ENCODE data around the gene LGALS3.

The LGALS3 gene

DNA sequence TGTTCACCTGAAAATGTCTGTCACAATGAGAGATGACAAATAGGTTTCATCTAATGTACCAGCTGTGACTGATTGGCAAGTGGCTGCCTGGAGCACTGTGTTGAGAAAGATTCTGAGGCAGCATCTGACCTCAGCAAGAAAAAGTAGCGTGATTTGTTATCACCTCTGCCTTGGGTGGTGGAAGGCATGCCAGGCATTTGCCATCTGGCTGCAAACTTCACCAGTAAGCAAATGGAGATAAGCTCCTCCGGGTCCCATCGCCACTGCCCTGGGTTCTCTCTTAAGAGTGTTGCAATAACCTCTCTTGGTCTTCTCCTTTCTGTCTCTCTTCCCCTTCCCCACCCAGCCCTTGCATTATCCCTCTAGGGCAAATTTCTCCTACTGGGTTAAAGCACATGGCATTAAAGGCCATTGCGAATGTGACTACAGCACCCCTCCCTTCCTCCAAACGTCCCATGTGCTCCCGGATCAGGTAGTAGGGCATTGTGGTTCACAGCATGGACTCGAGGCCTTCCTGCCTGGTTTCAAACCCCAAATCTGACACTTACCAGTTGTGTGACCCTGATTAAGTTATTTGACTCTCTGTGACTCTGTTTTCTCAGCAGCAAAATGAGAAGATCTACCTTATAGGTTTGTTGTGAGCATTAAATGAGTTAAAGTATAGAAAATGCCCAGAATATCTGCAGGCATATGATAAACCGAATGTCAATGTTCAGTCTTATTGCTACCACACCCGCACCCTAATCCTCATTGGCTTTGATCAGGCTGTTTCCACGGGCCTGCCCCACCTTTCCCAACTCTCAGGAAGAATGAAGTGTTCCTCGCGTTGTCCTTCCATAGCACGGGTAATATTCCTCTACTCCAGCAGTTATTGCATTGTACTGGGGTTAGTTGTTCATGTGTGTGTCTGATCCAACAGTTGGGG lies 8.2 kb upstream of the LGALS3 start:
- H3K9me3 Mint-ChIP-seq: no peaks in the 10 kb centered on the region
- H3K27ac Mint-ChIP-seq: no peak overlapping the region

DNA sequence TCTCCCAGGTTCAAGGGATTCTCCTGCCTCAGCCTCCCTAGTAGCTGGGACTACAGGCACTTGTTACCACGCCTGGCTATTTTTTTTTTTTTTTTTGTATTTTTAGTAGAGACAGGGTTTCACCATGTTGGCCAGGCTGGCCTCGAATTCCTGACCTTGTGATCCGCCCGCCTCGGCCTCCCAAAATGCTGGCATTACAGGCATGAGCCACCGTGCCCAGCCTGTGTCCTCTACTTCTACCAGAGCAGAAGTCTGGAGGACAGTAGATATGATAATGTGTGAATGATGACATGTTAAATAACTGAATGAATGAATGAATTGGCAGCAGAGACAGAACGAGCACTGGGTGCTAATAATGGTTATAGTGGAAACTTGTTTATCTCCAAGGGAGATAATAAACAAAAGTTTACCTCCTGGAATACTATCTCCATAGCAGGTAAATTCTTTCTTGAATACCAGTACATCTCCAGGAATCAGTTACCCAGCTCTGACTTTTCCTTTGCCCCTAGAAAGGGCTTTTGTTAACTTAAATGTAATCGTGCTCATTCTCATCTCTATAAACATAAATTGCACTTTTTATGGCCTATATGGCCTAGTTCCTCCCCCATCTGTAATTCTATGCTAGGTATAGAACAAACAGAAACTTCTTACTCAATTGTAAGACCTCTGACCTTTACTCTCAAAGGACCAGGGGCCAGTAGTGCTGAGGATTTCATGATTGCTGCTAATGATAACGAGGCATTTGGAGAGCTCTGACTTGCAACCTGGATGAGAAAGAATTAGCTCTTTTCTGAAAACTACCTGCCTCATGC lies 7.2 kb upstream of the LGALS3 start:
- H3K27ac Mint-ChIP-seq: no peak overlapping the region

More for the DNA sequence above, 8.2 kb upstream of the LGALS3 start:
- no peak for DNase-seq (ENCODE audit: low spot score)
- Mint-ChIP-seq H3K4me3 (no peak overlapping the region), H3K4me1 (ENCODE audit: low read depth) (peaks cover 13% of the 10 kb centered on the region), H3K36me3 (ENCODE audit: low read depth) (no peaks in the 10 kb centered on the region), H3K27me3 (ENCODE audit: low read depth) (peaks cover 10% of the 10 kb centered on the region)

DNA sequence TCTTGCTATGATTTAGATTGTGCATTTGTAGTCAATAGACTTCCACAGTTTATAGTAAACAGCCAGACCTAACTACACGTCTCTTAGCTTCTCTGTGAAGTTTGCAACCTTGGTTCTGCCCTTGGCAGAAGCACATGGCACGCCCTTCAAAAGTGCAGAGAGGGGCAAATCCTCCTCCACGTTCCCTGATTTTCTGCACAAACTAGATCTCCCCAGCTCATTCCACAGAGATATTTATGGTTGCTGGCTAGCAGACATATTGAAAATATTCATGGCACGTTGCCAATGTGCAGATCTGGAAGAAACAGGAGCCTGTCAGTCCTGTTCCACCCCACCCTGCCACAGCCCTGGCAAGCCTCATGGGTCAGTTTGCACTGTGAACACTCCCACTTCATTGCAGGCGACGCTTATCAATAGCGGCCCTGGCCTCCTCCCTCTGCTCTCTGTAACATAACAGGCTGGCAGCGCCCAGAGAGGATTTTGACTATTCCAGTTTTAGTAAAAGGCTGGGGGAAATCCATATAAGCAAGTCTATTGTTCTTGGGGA lies 6.5 kb upstream of the LGALS3 start:
- H3K27me3 Mint-ChIP-seq (ENCODE audit: low read depth): peaks cover 15% of the 10 kb centered on the region
- DNase-seq (ENCODE audit: low spot score): no peak
- no peaks in the 10 kb centered on the region for H3K9me3 Mint-ChIP-seq
- peaks cover 23% of the 10 kb centered on the region for H3K4me1 Mint-ChIP-seq (ENCODE audit: low read depth)
- H3K36me3 Mint-ChIP-seq (ENCODE audit: low read depth): no peaks in the 10 kb centered on the region
- no peak overlapping the region for H3K4me3 Mint-ChIP-seq
- H3K27ac Mint-ChIP-seq: no peak overlapping the region

More for the DNA sequence above, 7.2 kb upstream of the LGALS3 start:
- Mint-ChIP-seq H3K9me3 (no peaks in the 10 kb centered on the region), H3K4me1 (ENCODE audit: low read depth) (peaks cover 21% of the 10 kb centered on the region), H3K27me3 (ENCODE audit: low read depth) (peaks cover 12% of the 10 kb centered on the region), H3K4me3 (no peak overlapping the region), H3K36me3 (ENCODE audit: low read depth) (no peaks in the 10 kb centered on the region)
- no peak for DNase-seq (ENCODE audit: low spot score)

DNA sequence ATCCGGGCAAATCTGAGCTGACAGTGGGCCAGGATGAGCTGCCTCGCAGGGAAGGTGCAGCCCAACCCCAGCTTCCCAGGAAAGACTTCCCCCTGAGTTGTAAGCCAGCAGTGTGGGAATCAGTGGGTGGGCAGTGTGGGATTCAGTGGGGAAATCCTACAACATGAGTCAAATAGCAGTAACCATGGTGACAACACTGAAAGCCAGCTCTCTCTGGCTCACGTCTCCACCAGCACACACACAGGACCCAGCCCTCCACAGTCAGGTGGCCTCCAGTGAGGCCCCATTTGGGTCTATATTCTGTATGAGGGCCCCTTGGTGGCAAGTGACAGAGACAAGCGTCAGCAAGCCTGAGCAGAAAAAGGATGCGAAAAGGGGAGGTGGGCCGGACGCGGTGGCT lies 6.0 kb upstream of the LGALS3 start:
- H3K4me3 Mint-ChIP-seq: no peak overlapping the region
- DNase-seq (ENCODE audit: low spot score): no peak
- H3K36me3 Mint-ChIP-seq (ENCODE audit: low read depth): no peaks in the 10 kb centered on the region
- H3K9me3 Mint-ChIP-seq: no peaks in the 10 kb centered on the region
- peaks cover 19% of the 10 kb centered on the region for H3K4me1 Mint-ChIP-seq (ENCODE audit: low read depth)
- no peak overlapping the region for H3K27ac Mint-ChIP-seq
- peaks cover 15% of the 10 kb centered on the region for H3K27me3 Mint-ChIP-seq (ENCODE audit: low read depth)

DNA sequence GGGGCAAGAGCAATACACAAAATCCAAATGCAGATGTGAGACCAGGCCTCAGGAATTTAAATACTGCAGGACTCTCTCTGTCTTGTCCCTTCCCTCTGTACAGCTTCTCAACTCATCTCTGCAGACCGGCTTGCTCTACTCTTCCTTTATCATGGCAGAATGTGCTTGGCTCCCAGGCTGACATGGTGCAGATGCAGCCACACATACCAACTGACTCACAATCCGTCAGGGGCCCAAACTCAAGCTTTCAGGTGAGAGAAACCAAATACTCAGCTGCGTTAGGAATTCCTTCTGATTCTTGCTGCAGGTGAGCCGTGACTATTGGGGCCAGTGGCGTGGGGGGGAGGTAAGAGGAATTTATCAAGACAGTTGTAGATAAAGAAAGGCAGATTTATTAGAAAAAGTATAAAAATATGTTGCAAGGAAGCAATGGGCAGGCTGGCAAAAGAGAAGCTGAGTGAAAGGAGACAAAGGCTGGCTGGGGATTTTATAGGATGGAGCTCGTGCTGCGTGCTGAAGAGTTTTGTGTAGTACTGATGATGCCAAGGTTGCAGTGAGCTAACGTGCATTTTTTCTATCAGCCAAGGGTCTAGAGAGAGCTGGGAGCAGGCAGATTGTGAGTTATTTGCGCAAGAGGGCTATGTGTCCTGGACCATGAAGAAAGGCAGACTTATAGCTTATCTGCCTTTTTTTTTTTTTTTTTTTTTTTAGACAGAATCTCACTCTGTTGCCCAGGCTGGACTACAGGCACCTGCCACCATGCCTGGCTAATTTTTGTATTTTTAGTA lies 5.0 kb upstream of the LGALS3 start:
- Mint-ChIP-seq H3K27ac (no peak overlapping the region), H3K36me3 (ENCODE audit: low read depth) (no peaks in the 10 kb centered on the region), H3K4me3 (no peak overlapping the region), H3K9me3 (no peaks in the 10 kb centered on the region), H3K27me3 (ENCODE audit: low read depth) (peaks cover 17% of the 10 kb centered on the region), H3K4me1 (ENCODE audit: low read depth) (peaks cover 24% of the 10 kb centered on the region)
- no peak for DNase-seq (ENCODE audit: low spot score)

DNA sequence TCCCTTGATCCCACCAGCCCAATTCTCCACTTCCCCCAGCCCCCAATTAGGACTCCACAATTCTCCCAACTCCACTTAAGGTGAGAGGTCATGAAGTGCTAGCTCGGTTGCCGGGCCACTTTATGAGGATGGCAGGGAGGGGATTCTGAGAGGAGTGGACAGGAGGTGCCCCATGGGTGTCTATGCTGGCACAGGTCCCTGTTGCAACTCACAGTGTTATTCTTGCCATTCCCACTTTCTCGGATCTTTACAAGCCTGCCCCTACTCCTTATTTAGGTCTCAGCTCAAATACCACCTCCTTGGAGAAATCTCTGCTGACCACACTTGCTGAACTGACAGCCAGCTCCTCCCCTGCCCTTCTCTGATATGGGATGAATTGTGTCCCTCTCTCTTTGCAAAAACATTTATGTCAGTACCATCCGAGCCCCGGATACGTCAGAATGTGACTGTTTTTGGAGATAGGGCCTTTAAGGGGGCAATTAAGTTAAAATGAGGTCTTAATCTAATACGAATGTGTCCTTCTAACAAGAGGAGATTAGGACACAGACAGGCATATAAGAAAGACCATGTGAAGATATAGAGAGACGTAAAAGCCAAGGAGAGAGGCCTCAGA lies 4.2 kb upstream of the LGALS3 start:
- H3K27me3 Mint-ChIP-seq (ENCODE audit: low read depth): peaks cover 17% of the 10 kb centered on the region
- H3K9me3 Mint-ChIP-seq: no peaks in the 10 kb centered on the region
- DNase-seq (ENCODE audit: low spot score): no peak
- no peak overlapping the region for H3K4me3 Mint-ChIP-seq
- peaks cover 24% of the 10 kb centered on the region for H3K4me1 Mint-ChIP-seq (ENCODE audit: low read depth)
- no peaks in the 10 kb centered on the region for H3K36me3 Mint-ChIP-seq (ENCODE audit: low read depth)
- no peak overlapping the region for H3K27ac Mint-ChIP-seq

DNA sequence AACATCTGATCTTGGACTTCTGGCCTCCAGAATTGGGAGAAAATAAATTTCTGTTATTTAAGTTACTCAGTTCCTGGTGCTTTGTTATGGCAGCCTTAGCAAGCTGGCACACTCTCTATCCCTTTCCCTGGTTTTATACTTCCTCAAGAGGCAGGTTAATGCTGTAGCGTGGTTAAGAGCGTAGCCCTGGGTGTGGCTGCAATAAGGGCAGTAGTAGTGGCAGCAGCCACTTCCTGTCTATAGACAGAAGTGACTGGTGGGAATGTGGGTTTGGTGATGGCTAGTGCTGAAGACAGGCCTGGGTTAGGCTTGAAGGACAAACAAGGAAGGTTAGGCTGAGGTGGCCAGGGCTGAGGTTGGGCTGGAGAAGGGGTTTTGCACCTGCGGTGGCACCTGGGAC lies 3.6 kb upstream of the LGALS3 start:
- Mint-ChIP-seq H3K27me3 (ENCODE audit: low read depth) (peaks cover 17% of the 10 kb centered on the region), H3K4me1 (ENCODE audit: low read depth) (peaks cover 28% of the 10 kb centered on the region), H3K27ac (peak overlapping the region; percentile 61), H3K4me3 (peak overlapping the region; percentile 62), H3K9me3 (no peaks in the 10 kb centered on the region), H3K36me3 (ENCODE audit: low read depth) (peaks cover 4% of the 10 kb centered on the region)
- no peak for DNase-seq (ENCODE audit: low spot score)

DNA sequence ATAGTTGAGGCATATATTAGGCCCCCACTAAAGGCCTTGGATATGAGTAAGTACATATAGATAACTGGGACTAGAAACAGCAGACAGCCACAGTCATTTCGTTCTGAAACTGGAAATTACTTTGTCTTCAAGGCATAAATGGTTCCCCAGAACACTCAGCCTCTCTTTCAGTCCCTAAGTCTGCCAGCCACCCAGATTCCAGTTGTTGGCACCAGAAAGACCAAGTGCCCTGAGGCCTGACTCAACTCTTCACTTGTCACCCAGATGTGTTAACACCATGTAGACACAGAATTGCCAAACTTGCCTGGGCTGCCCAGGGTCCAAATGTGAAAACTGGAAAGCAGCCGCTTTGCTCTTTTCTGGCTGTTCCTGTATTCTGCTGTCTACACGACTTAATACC lies 3.0 kb upstream of the LGALS3 start:
- Mint-ChIP-seq H3K27ac (no peak overlapping the region), H3K36me3 (ENCODE audit: low read depth) (peaks cover 4% of the 10 kb centered on the region), H3K27me3 (ENCODE audit: low read depth) (peaks cover 17% of the 10 kb centered on the region), H3K4me1 (ENCODE audit: low read depth) (peaks cover 30% of the 10 kb centered on the region), H3K4me3 (no peak overlapping the region), H3K9me3 (no peaks in the 10 kb centered on the region)
- no peak for DNase-seq (ENCODE audit: low spot score)

DNA sequence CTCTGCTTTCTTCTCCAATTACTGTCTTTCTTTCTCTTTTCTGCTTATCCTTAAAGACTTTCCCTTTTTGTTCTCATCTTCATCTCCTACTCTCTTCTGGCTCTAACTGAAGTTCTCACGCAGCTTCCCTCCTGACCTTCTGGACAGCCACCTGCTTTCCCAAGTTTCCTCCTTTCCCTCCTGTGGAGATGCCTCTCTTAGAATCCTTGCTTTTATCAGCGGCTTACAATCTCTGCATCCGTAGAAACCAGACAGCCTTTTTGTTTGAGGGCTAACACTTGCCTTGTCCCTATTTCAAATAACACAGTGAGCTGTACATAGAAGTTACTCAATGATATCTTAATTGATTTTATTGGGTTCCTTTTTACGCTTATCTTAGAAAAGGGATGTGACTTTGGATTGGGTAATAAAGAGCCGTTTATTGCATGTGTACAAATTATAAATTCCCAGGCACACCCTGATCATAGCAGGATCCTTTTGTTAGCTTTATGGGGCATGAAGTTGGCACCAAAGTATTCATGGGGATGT lies 2.1 kb upstream of the LGALS3 start:
- Mint-ChIP-seq H3K27me3 (ENCODE audit: low read depth) (peaks cover 17% of the 10 kb centered on the region), H3K36me3 (ENCODE audit: low read depth) (peaks cover 10% of the 10 kb centered on the region), H3K4me3 (no peak overlapping the region), H3K4me1 (ENCODE audit: low read depth) (peaks cover 40% of the 10 kb centered on the region), H3K27ac (no peak overlapping the region), H3K9me3 (no peaks in the 10 kb centered on the region)
- no peak for DNase-seq (ENCODE audit: low spot score)

DNA sequence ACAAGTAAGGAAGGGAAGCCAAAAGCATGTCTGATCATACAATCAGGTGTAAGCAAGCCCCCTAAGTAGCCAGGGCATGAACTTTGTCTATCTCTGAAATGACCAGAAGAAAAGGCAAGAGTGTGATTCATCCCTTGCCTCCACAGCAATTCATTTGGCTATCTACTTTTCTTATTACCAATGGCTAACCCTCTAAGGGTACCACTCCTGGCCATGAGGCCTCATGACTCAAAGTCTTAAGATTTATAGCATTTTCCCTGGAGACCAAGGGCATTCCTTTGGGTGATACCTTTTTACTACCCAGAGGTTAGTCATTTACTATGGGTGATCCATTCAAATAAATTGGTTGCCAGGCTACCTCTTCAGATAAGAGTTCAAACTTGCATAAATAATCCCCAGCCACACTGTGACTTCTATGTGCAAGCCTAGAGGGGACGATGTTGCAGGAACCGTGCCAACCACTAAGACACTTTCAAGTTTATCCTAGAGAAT lies 1.5 kb upstream of the LGALS3 start:
- Mint-ChIP-seq H3K4me1 (ENCODE audit: low read depth) (peaks cover 44% of the 10 kb centered on the region), H3K27ac (no peak overlapping the region), H3K27me3 (ENCODE audit: low read depth) (peaks cover 17% of the 10 kb centered on the region), H3K4me3 (no peak overlapping the region), H3K9me3 (no peaks in the 10 kb centered on the region), H3K36me3 (ENCODE audit: low read depth) (peaks cover 12% of the 10 kb centered on the region)
- no peak for DNase-seq (ENCODE audit: low spot score)

DNA sequence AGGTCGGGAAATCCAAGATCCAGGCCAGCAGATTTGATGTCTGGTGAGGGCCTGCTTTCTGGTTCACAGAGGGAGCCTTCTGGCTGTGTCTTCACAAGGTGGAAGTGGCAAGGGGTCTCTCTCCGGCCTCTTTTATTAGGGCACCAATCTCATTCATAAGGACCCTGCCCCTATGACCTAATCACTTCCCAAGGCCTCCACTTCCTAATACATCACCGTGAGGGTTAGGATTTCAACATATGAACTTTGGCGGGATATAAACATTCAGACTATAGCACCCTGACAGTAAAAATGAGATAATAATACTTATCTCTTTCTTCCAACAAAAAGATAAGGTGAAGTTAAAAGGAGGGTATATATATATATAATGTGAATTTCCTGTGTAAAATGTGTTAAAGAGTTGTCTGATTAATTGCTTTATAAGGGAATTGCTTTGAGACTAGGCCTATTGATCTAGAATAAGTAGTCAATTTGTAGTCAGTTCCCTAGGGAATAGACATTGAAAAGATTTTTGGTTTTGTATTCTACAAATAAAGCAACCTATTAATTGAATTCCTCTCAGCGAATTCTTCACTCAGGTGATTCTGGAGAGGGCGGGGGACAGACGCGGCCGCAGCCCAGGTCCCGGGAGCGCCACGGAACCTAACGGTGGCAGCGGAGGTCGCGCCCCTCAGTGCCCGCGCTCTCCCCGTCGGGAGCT lies 516 bp upstream of the LGALS3 start:
- Mint-ChIP-seq H3K27ac (peak overlapping the region; percentile 54), H3K4me3 (peak overlapping the region; percentile 82)
- no peak for DNase-seq (ENCODE audit: low spot score)

DNA sequence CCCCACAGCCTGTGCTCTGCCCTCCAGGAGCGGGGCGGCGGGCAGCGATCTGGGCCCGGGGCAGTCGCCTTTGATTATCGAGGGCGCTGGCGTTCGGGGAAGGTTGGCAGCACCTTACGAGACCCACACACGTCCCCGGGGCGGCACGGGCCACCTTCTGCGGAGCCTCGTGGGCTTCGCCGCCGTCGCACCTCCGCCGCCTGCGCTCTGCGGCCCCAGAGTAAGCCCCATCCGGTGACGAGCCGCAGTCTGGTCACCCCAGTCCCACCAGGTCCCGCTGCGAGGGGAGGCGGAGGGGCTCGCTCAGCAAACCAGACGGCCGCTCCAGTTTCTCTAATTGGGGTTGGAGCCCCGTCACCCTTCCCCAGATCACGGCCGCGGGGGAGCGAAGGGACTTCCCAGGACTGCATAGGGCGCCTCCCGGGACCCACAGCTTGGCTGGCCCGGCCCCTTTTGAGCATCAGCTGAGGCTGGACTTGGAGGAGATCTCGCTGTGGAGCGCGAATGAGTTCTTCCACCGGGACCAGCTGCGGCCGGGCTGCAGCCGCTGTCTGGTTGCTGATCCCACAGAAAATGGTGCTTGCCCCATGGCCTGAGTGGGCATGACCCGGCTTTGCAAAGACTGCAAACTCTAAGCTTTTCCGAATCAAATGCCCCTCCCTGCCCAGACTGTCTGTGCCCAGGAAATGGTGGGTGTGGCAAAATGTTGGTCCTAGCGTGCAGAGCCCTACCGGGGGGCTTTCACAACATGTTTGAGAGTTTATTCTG lies 560 bp downstream of the LGALS3 start:
- H3K27ac Mint-ChIP-seq: peak overlapping the region; percentile 52

More for the DNA sequence above, 516 bp upstream of the LGALS3 start:
- Mint-ChIP-seq H3K36me3 (ENCODE audit: low read depth) (peaks cover 17% of the 10 kb centered on the region), H3K27me3 (ENCODE audit: low read depth) (peaks cover 17% of the 10 kb centered on the region), H3K4me1 (ENCODE audit: low read depth) (peaks cover 45% of the 10 kb centered on the region), H3K9me3 (no peaks in the 10 kb centered on the region)

More for the DNA sequence above, 560 bp downstream of the LGALS3 start:
- Mint-ChIP-seq H3K27me3 (ENCODE audit: low read depth) (peaks cover 17% of the 10 kb centered on the region), H3K36me3 (ENCODE audit: low read depth) (peaks cover 24% of the 10 kb centered on the region), H3K4me1 (ENCODE audit: low read depth) (peaks cover 45% of the 10 kb centered on the region), H3K4me3 (peak overlapping the region; percentile 78), H3K9me3 (no peaks in the 10 kb centered on the region)
- peak; percentile 48 for DNase-seq (ENCODE audit: low spot score)

All from T-helper 2 cell treated with Interferon-gamma antibody and Interleukin-4, amounts not matched to agents 5 μg/mL and 100 μg/mL, for 36 hours (primary cell).